COLO829 (cell line): ENCODE results near the gene DOK7.

Source experiments
- DNase-seq: peaks from one replicate; pipeline ENCODE4 v3.0.0; 2012; ENCODE audit warnings: low spot score

DOK7 gene

GRCh38 chr4:3520796-3521600 is 57.9 kb downstream of the DOK7 start:
- no peak for DNase-seq

- no peak for DNase-seq
Observed at GRCh38 chr4:3521621-3522325, 58.7 kb downstream of the DOK7 start.

GRCh38 chr4:3522326-3522640 is 59.2 kb downstream of the DOK7 start:
- no peak for DNase-seq

- no peak for DNase-seq
Observed at GRCh38 chr4:3522651-3523050, 59.5 kb downstream of the DOK7 start.

GRCh38 chr4:3523146-3523627 is 60.1 kb downstream of the DOK7 start:
- DNase-seq = no peak

- DNase-seq = no peak
Observed at GRCh38 chr4:3523628-3524221, 60.6 kb downstream of the DOK7 start.

GRCh38 chr4:3524349-3524748 is 61.2 kb downstream of the DOK7 start:
- no peak for DNase-seq

GRCh38 chr4:3524920-3525319 is 61.8 kb downstream of the DOK7 start:
- DNase-seq = no peak

- DNase-seq = no peak
Observed at GRCh38 chr4:3525532-3526430, 62.7 kb downstream of the DOK7 start.

GRCh38 chr4:3526456-3526855 is 63.4 kb downstream of the DOK7 start:
- DNase-seq = no peak

GRCh38 chr4:3527101-3527913 is 64.2 kb downstream of the DOK7 start:
- no peak for DNase-seq

GRCh38 chr4:3527914-3528876 is 65.1 kb downstream of the DOK7 start:
- DNase-seq = no peak

GRCh38 chr4:3529363-3529762 is 66.3 kb downstream of the DOK7 start:
- no peak for DNase-seq

- no peak for DNase-seq
Observed at GRCh38 chr4:3530051-3530450, 66.9 kb downstream of the DOK7 start.

GRCh38 chr4:3530663-3531254 is 67.7 kb downstream of the DOK7 start:
- no peak for DNase-seq

GRCh38 chr4:3531318-3531878 is 68.3 kb downstream of the DOK7 start:
- DNase-seq = no peak

GRCh38 chr4:3531879-3532750 is 69.0 kb downstream of the DOK7 start, which contains the start of gene LRPAP1:
Gene LRPAP1, minus strand, starts transcription at chr4:3532422. Its CDS starts 10 bp downstream, at chr4:3532412.
- peak; percentile 98 for DNase-seq

GRCh38 chr4:3532751-3533422 is 69.8 kb downstream of the DOK7 start:
- DNase-seq = no peak
